HepG2 (cell line): ENCODE data around the gene SEBOX. TPM values are rescaled to one million over a fixed set of nuclear protein-coding genes. Genes with fewer than 3 reads are reported as not detected.

Experiments
- CCDC6 ChIP-seq: sonication (generic); formaldehyde crosslinking; IDR thresholded peaks from 2 replicates; pipeline ENCODE4 v1.8.1; 2022; ENCODE audit warnings: mild to moderate bottlenecking, missing genetic modification reagents, moderate library complexity
- FOXO1 ChIP-seq: sonication (generic); formaldehyde crosslinking; IDR thresholded peaks from 2 replicates; pipeline ENCODE4 v1.4.0; 2020; ENCODE audit warnings: missing genetic modification reagents
- HIVEP1 ChIP-seq: sonication (generic); formaldehyde crosslinking; IDR thresholded peaks from 2 replicates; pipeline ENCODE4 v1.4.0; 2020; ENCODE audit warnings: mild to moderate bottlenecking, missing genetic modification reagents
- HMG20A ChIP-seq: IDR thresholded peaks from 2 replicates; pipeline ENCODE4 v1.6.1; 2016; ENCODE audit warnings: borderline replicate concordance
- HMGA1 ChIP-seq: sonication (generic); formaldehyde crosslinking; conservative IDR thresholded peaks from 2 replicates; pipeline ENCODE4 v1.4.0; 2020; ENCODE audit warnings: missing genetic modification reagents
- KDM5A ChIP-seq: fragments of 200-600 bp; sonication (generic); IDR thresholded peaks from 2 replicates; pipeline ENCODE4 v1.7.0; 2018; ENCODE audit warnings: antibody characterized with exemption, mild to moderate bottlenecking, low read length, borderline replicate concordance
- MEIS2 ChIP-seq: sonication (generic); formaldehyde crosslinking; IDR thresholded peaks from 2 replicates; pipeline ENCODE4 v1.9.0; 2021; ENCODE audit warnings: mild to moderate bottlenecking, missing genetic modification reagents
- RELA ChIP-seq: sonication (generic); formaldehyde crosslinking; IDR thresholded peaks from 2 replicates; pipeline ENCODE4 v1.4.0; 2020; ENCODE audit warnings: missing genetic modification reagents
- SKI ChIP-seq: fragments of 450-650 bp; IDR thresholded peaks from one replicate; pipeline ENCODE4 v1.6.1; 2018; ENCODE audit warnings: mild to moderate bottlenecking; ENCODE audit not compliant: partially characterized antibody
- TBX2 ChIP-seq: sonication (generic); formaldehyde crosslinking; IDR thresholded peaks from 2 replicates; pipeline ENCODE4 v1.5.0; 2020; ENCODE audit warnings: missing genetic modification reagents, mild to moderate bottlenecking, borderline replicate concordance
- TCF7L2 ChIP-seq: IDR thresholded peaks from 2 replicates; pipeline ENCODE4 v1.6.1; 2011; ENCODE audit warnings: mild to moderate bottlenecking, low read depth, low read length, moderate library complexity
- ZKSCAN5 ChIP-seq: sonication (generic); formaldehyde crosslinking; IDR thresholded peaks from 2 replicates; pipeline ENCODE4 v1.5.1; 2020; ENCODE audit warnings: mild to moderate bottlenecking, missing genetic modification reagents
- ZNF543 ChIP-seq: sonication (generic); formaldehyde crosslinking; IDR thresholded peaks from 2 replicates; pipeline ENCODE4 v1.4.0; 2020; ENCODE audit warnings: mild to moderate bottlenecking, missing genetic modification reagents
- polyA plus RNA-seq, 8 experiments: library from polyadenylated mRNA; depleted of rRNA in 3 of 8; stranded (reverse) in 7 of 8; unstranded in 1 of 8; fragments of >200 nt; fragmentation: Illumina TruSeq in 4 of 8; extraction: Trizol in 4 of 8; gene quantifications; 2 replicates each; pipeline versions ENCODE4 v1.2.1 to v1.2.3, GENCODE V29; 2011 to 2016; ENCODE audit warnings: low read depth in 4 of 8, missing spikeins in 1 of 8, mixed read lengths in 1 of 8; ENCODE audit not compliant: insufficient read depth in 1 of 8
- total RNA-seq, 5 experiments: library from RNA; depleted of rRNA; stranded (reverse); fragments of >200 nt; fragmentation: Illumina TruSeq; extraction: Trizol; gene quantifications; 2 replicates each; pipeline ENCODE4 v1.2.3, GENCODE V29; 2016; ENCODE audit warnings: low read depth in 1 of 5
- TF ChIP-seq, protein P1 (sequence below): sonication (generic); formaldehyde crosslinking; IDR thresholded peaks from 2 replicates; pipeline ENCODE4 v1.4.0; 2020; ENCODE audit warnings: missing genetic modification reagents
- TF ChIP-seq, protein P2 (sequence below): sonication (generic); formaldehyde crosslinking; IDR thresholded peaks from 2 replicates; pipeline ENCODE4 v1.4.0; 2020; ENCODE audit warnings: missing genetic modification reagents
- TF ChIP-seq, protein P3 (sequence below): sonication (generic); formaldehyde crosslinking; IDR thresholded peaks from 2 replicates; pipeline ENCODE4 v1.4.0; 2020; ENCODE audit warnings: missing genetic modification reagents

Gene SEBOX
- total and polyA plus RNA-seq, 2 of the 13 experiments (the other 11 are each of a cell fraction or from before 2014, with no cell fraction given): not detected

DNA sequence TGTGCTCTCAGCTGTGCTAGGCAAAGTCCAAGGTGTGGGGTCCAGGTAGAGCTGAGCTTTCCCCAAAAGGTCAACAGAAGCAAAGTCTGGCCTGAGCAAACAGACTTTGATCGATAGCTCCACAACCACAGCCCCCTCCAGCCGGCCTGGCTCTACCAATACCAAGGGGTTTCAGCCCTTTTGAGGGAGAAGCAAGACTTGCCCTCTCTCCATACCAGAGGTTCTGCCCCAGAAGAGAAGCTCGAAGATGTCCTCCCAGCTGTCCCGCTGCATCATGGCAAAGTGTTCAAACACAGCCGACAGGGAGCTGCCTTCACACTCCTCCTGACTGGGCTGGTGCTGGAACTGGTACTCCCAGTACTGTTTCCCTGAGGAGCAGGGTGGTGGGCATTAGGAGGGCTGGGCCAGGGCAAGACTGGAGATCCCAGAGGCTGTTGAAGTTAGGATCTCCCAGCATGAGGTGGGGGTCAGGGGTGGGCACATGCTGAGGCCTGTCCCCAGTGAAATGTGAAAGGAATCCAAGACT, 3.4 kb upstream of the SEBOX start (continued):
- TF ChIP-seq, protein P1, sequence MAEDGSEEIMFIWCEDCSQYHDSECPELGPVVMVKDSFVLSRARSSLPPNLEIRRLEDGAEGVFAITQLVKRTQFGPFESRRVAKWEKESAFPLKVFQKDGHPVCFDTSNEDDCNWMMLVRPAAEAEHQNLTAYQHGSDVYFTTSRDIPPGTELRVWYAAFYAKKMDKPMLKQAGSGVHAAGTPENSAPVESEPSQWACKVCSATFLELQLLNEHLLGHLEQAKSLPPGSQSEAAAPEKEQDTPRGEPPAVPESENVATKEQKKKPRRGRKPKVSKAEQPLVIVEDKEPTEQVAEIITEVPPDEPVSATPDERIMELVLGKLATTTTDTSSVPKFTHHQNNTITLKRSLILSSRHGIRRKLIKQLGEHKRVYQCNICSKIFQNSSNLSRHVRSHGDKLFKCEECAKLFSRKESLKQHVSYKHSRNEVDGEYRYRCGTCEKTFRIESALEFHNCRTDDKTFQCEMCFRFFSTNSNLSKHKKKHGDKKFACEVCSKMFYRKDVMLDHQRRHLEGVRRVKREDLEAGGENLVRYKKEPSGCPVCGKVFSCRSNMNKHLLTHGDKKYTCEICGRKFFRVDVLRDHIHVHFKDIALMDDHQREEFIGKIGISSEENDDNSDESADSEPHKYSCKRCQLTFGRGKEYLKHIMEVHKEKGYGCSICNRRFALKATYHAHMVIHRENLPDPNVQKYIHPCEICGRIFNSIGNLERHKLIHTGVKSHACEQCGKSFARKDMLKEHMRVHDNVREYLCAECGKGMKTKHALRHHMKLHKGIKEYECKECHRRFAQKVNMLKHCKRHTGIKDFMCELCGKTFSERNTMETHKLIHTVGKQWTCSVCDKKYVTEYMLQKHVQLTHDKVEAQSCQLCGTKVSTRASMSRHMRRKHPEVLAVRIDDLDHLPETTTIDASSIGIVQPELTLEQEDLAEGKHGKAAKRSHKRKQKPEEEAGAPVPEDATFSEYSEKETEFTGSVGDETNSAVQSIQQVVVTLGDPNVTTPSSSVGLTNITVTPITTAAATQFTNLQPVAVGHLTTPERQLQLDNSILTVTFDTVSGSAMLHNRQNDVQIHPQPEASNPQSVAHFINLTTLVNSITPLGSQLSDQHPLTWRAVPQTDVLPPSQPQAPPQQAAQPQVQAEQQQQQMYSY: no peak
- TF ChIP-seq KDM5A (no peak), HMG20A (CRISPR knock-in tag) (peak; percentile 66; the same call in 1 of the 2 replicates), ZKSCAN5 (CRISPR knock-in tag) (no peak), CCDC6 (CRISPR knock-in tag) (0 out of 2 replicates have a peak, but pooled peaks have one; percentile 32), SKI (peak; percentile 89), TCF7L2 (no peak), HIVEP1 (CRISPR knock-in tag) (peak; percentile 65; the same call in 1 of the 2 replicates), MEIS2 (peak; percentile 97), HMGA1 (CRISPR knock-in tag) (no peak), RELA (CRISPR knock-in tag) (no peak), FOXO1 (CRISPR knock-in tag) (peak; percentile 95), ZNF543 (CRISPR knock-in tag) (no peak; the same call in 1 of the 2 replicates), TBX2 (peak; percentile 89)
- TF ChIP-seq, protein P2, sequence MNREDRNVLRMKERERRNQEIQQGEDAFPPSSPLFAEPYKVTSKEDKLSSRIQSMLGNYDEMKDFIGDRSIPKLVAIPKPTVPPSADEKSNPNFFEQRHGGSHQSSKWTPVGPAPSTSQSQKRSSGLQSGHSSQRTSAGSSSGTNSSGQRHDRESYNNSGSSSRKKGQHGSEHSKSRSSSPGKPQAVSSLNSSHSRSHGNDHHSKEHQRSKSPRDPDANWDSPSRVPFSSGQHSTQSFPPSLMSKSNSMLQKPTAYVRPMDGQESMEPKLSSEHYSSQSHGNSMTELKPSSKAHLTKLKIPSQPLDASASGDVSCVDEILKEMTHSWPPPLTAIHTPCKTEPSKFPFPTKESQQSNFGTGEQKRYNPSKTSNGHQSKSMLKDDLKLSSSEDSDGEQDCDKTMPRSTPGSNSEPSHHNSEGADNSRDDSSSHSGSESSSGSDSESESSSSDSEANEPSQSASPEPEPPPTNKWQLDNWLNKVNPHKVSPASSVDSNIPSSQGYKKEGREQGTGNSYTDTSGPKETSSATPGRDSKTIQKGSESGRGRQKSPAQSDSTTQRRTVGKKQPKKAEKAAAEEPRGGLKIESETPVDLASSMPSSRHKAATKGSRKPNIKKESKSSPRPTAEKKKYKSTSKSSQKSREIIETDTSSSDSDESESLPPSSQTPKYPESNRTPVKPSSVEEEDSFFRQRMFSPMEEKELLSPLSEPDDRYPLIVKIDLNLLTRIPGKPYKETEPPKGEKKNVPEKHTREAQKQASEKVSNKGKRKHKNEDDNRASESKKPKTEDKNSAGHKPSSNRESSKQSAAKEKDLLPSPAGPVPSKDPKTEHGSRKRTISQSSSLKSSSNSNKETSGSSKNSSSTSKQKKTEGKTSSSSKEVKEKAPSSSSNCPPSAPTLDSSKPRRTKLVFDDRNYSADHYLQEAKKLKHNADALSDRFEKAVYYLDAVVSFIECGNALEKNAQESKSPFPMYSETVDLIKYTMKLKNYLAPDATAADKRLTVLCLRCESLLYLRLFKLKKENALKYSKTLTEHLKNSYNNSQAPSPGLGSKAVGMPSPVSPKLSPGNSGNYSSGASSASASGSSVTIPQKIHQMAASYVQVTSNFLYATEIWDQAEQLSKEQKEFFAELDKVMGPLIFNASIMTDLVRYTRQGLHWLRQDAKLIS: no peak
- TF ChIP-seq, protein P3, sequence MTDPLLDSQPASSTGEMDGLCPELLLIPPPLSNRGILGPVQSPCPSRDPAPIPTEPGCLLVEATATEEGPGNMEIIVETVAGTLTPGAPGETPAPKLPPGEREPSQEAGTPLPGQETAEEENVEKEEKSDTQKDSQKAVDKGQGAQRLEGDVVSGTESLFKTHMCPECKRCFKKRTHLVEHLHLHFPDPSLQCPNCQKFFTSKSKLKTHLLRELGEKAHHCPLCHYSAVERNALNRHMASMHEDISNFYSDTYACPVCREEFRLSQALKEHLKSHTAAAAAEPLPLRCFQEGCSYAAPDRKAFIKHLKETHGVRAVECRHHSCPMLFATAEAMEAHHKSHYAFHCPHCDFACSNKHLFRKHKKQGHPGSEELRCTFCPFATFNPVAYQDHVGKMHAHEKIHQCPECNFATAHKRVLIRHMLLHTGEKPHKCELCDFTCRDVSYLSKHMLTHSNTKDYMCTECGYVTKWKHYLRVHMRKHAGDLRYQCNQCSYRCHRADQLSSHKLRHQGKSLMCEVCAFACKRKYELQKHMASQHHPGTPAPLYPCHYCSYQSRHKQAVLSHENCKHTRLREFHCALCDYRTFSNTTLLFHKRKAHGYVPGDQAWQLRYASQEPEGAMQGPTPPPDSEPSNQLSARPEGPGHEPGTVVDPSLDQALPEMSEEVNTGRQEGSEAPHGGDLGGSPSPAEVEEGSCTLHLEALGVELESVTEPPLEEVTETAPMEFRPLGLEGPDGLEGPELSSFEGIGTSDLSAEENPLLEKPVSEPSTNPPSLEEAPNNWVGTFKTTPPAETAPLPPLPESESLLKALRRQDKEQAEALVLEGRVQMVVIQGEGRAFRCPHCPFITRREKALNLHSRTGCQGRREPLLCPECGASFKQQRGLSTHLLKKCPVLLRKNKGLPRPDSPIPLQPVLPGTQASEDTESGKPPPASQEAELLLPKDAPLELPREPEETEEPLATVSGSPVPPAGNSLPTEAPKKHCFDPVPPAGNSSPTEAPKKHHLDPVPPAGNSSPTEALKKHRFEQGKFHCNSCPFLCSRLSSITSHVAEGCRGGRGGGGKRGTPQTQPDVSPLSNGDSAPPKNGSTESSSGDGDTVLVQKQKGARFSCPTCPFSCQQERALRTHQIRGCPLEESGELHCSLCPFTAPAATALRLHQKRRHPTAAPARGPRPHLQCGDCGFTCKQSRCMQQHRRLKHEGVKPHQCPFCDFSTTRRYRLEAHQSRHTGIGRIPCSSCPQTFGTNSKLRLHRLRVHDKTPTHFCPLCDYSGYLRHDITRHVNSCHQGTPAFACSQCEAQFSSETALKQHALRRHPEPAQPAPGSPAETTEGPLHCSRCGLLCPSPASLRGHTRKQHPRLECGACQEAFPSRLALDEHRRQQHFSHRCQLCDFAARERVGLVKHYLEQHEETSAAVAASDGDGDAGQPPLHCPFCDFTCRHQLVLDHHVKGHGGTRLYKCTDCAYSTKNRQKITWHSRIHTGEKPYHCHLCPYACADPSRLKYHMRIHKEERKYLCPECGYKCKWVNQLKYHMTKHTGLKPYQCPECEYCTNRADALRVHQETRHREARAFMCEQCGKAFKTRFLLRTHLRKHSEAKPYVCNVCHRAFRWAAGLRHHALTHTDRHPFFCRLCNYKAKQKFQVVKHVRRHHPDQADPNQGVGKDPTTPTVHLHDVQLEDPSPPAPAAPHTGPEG (CRISPR knock-in tag): no peak
